CD14-positive monocyte (primary cell): ENCODE results near the gene GPR158. TPM values are rescaled to one million over a fixed set of nuclear protein-coding genes. Genes with fewer than 3 reads are reported as not detected.

ENCODE experiments used
- DNase-seq, 3 donors: peaks; one replicate each; pipeline ENCODE4 v3.0.0-alpha.2; 2011 to 2022
- H2AFZ ChIP-seq: 2 replicates; pipeline ENCODE4 v1.6.0; 2012; ENCODE audit warnings: mild to moderate bottlenecking, low read depth, low read length, inconsistent platforms; ENCODE audit not compliant: insufficient read depth, poor library complexity, severe bottlenecking
- H3K27ac ChIP-seq, 2 donors: 1 replicate in 1 of 2; 2 replicates in 1 of 2; pipeline ENCODE4 v1.5.1; 2012 to 2013; ENCODE audit warnings: low read length in 2 of 2, control low read depth in 1 of 2, inconsistent platforms in 1 of 2, low read depth in 1 of 2, mild to moderate bottlenecking in 1 of 2
- H3K27me3 ChIP-seq, 2 donors: one replicate each; pipeline versions ENCODE4 v1.6.0 to v1.6.1; 2011 to 2013; ENCODE audit warnings: low read length in 2 of 2; ENCODE audit not compliant: control insufficient read depth in 2 of 2, insufficient read depth in 2 of 2
- H3K36me3 ChIP-seq, 2 donors: replicated peaks in 1 of 2; 1 replicate in 1 of 2; 2 replicates in 1 of 2; pipeline versions ENCODE4 v1.5.1 to v1.6.1; 2012 to 2013; ENCODE audit warnings: low read length in 2 of 2, control low read depth in 1 of 2, inconsistent platforms in 1 of 2, mild to moderate bottlenecking in 1 of 2; ENCODE audit not compliant: insufficient read depth in 2 of 2, control insufficient read depth in 1 of 2
- H3K4me1 ChIP-seq, 2 donors: 1 replicate in 1 of 2; 2 replicates in 1 of 2; pipeline versions ENCODE4 v1.5.1 to v1.6.1; 2012 to 2013; ENCODE audit warnings: low read length in 2 of 2, control low read depth in 1 of 2, inconsistent platforms in 1 of 2, mild to moderate bottlenecking in 1 of 2, moderate library complexity in 1 of 2; ENCODE audit not compliant: insufficient read depth in 2 of 2, control insufficient read depth in 1 of 2
- H3K4me2 ChIP-seq: replicated peaks from 2 replicates; pipeline ENCODE3; 2012; ENCODE audit warnings: low read length, moderate library complexity, mild to moderate bottlenecking; ENCODE audit not compliant: poor library complexity, severe bottlenecking; ENCODE audit errors: extremely low read depth
- H3K4me3 ChIP-seq, 3 experiments: fragments of 200-600 bp in 1 of 3; sonication (generic) in 1 of 3; replicated peaks in 1 of 3; 1 replicate in 2 of 3; 2 replicates in 1 of 3; pipeline ENCODE4 v1.5.1; 2011 to 2013; ENCODE audit warnings: low read length in 3 of 3, mild to moderate bottlenecking in 3 of 3, control low read depth in 2 of 3, low read depth in 2 of 3, inconsistent platforms in 1 of 3, moderate library complexity in 1 of 3
- H3K79me2 ChIP-seq: 2 replicates; pipeline ENCODE4 v1.6.0; 2012; ENCODE audit warnings: mild to moderate bottlenecking, control low read depth, inconsistent platforms, low read length, moderate library complexity; ENCODE audit not compliant: insufficient read depth
- H3K9ac ChIP-seq: 2 replicates; pipeline ENCODE4 v1.6.0; 2017; ENCODE audit warnings: low read length, mild to moderate bottlenecking; ENCODE audit not compliant: insufficient read depth, poor library complexity, severe bottlenecking
- H3K9me3 ChIP-seq, 2 donors: replicated peaks in 1 of 2; 1 replicate in 1 of 2; 2 replicates in 1 of 2; pipeline versions ENCODE4 v1.5.1 to v1.6.1; 2012 to 2013; ENCODE audit warnings: low read length in 2 of 2, control low read depth in 1 of 2; ENCODE audit not compliant: control insufficient read depth in 1 of 2, insufficient read depth in 1 of 2
- H4K20me1 ChIP-seq: 2 replicates; pipeline ENCODE4 v1.6.0; 2012; ENCODE audit warnings: mild to moderate bottlenecking, low read length, control low read depth, moderate library complexity; ENCODE audit not compliant: insufficient read depth
- H3K27ac Mint-ChIP-seq, 7 donors: one replicate each; pipeline ENCODE4 v1.8.0; 2020; ENCODE audit warnings: mild to moderate bottlenecking in 7 of 7, mixed read lengths in 7 of 7, moderate library complexity in 6 of 7, inconsistent platforms in 2 of 7
- H3K27me3 Mint-ChIP-seq, 3 donors: one replicate each; pipeline ENCODE4 v1.8.0; 2021 to 2022; ENCODE audit warnings: low read depth in 3 of 3, mild to moderate bottlenecking in 3 of 3, mixed read lengths in 3 of 3, moderate library complexity in 3 of 3, inconsistent platforms in 1 of 3
- H3K36me3 Mint-ChIP-seq, 2 donors: one replicate each; pipeline ENCODE4 v1.8.0; 2020; ENCODE audit warnings: mixed read lengths in 2 of 2, inconsistent platforms in 1 of 2, mild to moderate bottlenecking in 1 of 2
- H3K4me1 Mint-ChIP-seq: one replicate; pipeline ENCODE4 v1.8.0; 2020; ENCODE audit warnings: mild to moderate bottlenecking, mixed read lengths
- H3K4me3 Mint-ChIP-seq, 2 donors: one replicate each; pipeline ENCODE4 v1.8.0; 2020; ENCODE audit warnings: mild to moderate bottlenecking in 2 of 2, mixed read lengths in 2 of 2, moderate library complexity in 1 of 2
- H3K9me3 Mint-ChIP-seq, 7 donors: one replicate each; pipeline ENCODE4 v1.8.0; 2020 to 2022; ENCODE audit warnings: mixed read lengths in 7 of 7, mild to moderate bottlenecking in 6 of 7, moderate library complexity in 6 of 7, inconsistent platforms in 2 of 7
- CTCF ChIP-seq: fragments of 200-600 bp; IDR thresholded peaks from one replicate; pipeline ENCODE4 v1.8.0; 2022; ENCODE audit warnings: antibody characterized with exemption, mild to moderate bottlenecking
- WGBS: methylation state at CpG from one replicate; pipeline ENCODE4 v1.1.5; 2013; ENCODE audit warnings: missing lambda C conversion rate; ENCODE audit not compliant: insufficient coverage; 5-methylcytosine and 5-hydroxymethylcytosine counted together
- intact Hi-C, 2 donors: fragments of 100-400 bp; cut with micrococcal nuclease; formaldehyde crosslinking; loops; one replicate each; pipeline versions ENCODE4 v1.15.0 to v1.15.1; 2023
- polyA plus RNA-seq, 3 donors: library from polyadenylated mRNA; depleted of rRNA in 1 of 3; unstranded in 2 of 3; stranded (reverse) in 1 of 3; fragments of 300-500 nt in 2 of 3; fragments of >200 nt in 1 of 3; fragmentation: Illumina TruSeq in 2 of 3; gene quantifications; 1 replicate in 2 of 3; 2 replicates in 1 of 3; pipeline ENCODE4 v1.2.3, GENCODE V29; 2012 to 2021

GPR158 gene
- polyA plus RNA-seq, 3 donors, result not detected

DNA sequence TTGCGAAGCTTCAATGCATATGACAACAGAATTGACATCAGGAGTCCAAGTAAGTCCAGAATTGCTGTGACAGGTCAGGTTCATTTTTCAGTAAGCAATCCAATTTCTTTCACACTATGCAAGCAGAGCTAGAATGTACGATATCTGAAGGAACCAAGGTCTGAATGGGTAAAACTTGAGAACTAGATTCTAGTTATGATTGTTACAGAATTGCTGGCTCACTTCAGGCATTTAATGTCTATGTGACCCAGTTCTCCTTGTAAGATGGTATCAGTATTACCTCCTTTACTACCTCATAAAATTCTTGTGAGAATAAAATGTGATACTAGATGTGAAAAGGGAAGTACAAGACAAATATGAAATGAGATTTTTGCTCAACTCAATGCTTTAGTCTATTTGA, 159.6 kb downstream of the GPR158 start:
- DNase-seq, result no peak
- peaks cover 0 to 5% (median 0%) of the 10 kb centered on the region in 7 donors for H3K9me3 Mint-ChIP-seq
- no peaks in the 10 kb centered on the region for H4K20me1 ChIP-seq
- H3K27me3 Mint-ChIP-seq, result no peaks in the 10 kb centered on the region
- H3K79me2 ChIP-seq, result no peaks in the 10 kb centered on the region
- no peak overlapping the region for H3K4me2 ChIP-seq
- TF ChIP-seq CTCF, result no peak
- H2AFZ ChIP-seq, result no peak overlapping the region
- H3K27ac ChIP-seq, result no peak overlapping the region
- no peak overlapping the region for H3K27ac Mint-ChIP-seq
- 92% methylated on average over 1 of the region's 2 CpGs for WGBS
- H3K4me3 Mint-ChIP-seq, result no peak overlapping the region
- H3K36me3 ChIP-seq, result no peaks in the 10 kb centered on the region
- H3K36me3 Mint-ChIP-seq, result no peaks in the 10 kb centered on the region
- H3K4me1 ChIP-seq, result no peaks in the 10 kb centered on the region
- H3K9me3 ChIP-seq, result no peaks in the 10 kb centered on the region
- no peak overlapping the region for H3K4me3 ChIP-seq
- H3K27me3 ChIP-seq, result no peaks in the 10 kb centered on the region
- intact Hi-C loops, result no loop called here
- H3K4me1 Mint-ChIP-seq, result no peaks in the 10 kb centered on the region
- H3K9ac ChIP-seq, result no peak overlapping the region

- Mint-ChIP-seq H3K9me3 (peaks cover 0 to 5% (median 0%) of the 10 kb centered on the region in 7 donors), H3K27ac (no peak overlapping the region), H3K27me3 (peaks cover 0 to 2% (median 0%) of the 10 kb centered on the region in 3 donors), H3K4me3 (no peak overlapping the region), H3K4me1 (no peaks in the 10 kb centered on the region), H3K36me3 (no peaks in the 10 kb centered on the region)
- Histone ChIP-seq H3K4me3 (no peak overlapping the region), H3K9ac (no peak overlapping the region), H3K27ac (no peak overlapping the region), H3K79me2 (no peaks in the 10 kb centered on the region), H3K9me3 (no peaks in the 10 kb centered on the region), H3K4me1 (no peaks in the 10 kb centered on the region), H3K4me2 (no peak overlapping the region), H3K36me3 (no peaks in the 10 kb centered on the region), H2AFZ (no peak overlapping the region), H3K27me3 (no peaks in the 10 kb centered on the region), H4K20me1 (no peaks in the 10 kb centered on the region)
- TF ChIP-seq CTCF, result no peak
- DNase-seq, result no peak
- intact Hi-C loops, result no loop called here
These were observed 161.5 kb downstream of the GPR158 start for GRCh38 chr10:25336330-25336729.
